T-helper 1 cell (primary cell): ENCODE measurements around the gene PBXIP1.
"Not testable (repeated sequence)": the region's sequence is repeated elsewhere in the genome, so short reads cannot be mapped to it uniquely, and the experiment has no call there.

Source experiments
- DNase-seq, 5 donors: peaks; one replicate each; pipeline ENCODE4 v3.0.0-alpha.2; 2012 to 2020
- total RNA-seq, 4 donors: gene quantifications; one replicate each; lab custom pipeline; 2026; lab: John Stamatoyannopoulos, UW

Gene PBXIP1
- 717 to 810 (median 775) reads per million in 4 donors for total RNA-seq

- peak; percentile 61 to 89 (median 71) for DNase-seq
Observed at GRCh38 chr1:154955718-154956543, at the start of gene PBXIP1. Gene PBXIP1 (minus strand): TSS chr1:154956099. CDS start chr1:154953721, 2,378 bp downstream.

DNA sequence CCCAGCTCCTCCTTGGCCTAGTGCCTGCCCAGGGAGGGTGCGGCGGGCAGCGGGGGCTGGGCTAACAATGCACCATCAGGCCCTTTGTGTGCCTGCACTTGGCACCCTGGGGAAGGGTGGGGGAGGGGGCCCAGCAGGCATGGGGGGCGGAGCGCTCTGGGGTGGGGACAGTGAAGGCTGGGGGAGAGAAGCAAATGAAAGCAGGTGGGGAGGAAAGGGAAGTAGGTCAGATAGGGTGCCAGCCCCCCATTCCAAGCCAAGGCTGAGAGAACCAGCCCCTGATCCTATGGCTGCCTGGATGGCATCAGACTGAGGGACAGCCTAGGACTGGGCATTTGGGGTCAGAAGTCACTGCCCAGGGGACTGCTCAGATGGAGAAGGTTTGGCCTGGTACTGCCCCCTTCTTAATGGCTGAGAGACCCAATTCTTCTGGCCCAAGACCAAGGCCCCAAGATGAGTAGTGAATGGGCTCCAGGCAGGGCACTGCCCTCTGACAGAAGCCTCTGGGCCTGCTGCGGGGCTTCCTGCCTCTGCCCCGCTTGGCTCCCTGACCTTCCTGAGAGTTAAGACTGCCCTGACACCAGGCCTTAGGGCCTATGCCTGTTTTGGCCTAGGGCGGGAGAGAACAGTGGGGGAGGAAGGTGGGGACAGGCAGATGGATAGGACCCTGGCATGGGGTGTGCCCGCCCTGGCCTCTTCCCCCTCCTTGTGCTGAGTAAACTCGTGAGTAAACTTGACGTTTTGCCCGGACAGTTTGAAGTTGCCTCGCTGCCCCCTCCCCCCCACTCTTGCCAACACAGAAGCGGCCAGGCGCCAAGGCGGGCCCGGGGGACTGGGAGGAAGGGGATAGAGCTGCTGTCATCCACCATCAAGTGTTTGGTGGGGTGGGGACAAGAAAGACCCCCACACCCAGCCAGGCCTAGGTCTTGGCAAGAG lies 49.4 kb upstream of the PBXIP1 start:
- peak in 2 of 5 donors; percentile 32 to 54 for DNase-seq

- peak in 1 of 5 donors; percentile 63 for DNase-seq
Observed at GRCh38 chr1:155004352-155005075, 48.6 kb upstream of the PBXIP1 start.

DNA sequence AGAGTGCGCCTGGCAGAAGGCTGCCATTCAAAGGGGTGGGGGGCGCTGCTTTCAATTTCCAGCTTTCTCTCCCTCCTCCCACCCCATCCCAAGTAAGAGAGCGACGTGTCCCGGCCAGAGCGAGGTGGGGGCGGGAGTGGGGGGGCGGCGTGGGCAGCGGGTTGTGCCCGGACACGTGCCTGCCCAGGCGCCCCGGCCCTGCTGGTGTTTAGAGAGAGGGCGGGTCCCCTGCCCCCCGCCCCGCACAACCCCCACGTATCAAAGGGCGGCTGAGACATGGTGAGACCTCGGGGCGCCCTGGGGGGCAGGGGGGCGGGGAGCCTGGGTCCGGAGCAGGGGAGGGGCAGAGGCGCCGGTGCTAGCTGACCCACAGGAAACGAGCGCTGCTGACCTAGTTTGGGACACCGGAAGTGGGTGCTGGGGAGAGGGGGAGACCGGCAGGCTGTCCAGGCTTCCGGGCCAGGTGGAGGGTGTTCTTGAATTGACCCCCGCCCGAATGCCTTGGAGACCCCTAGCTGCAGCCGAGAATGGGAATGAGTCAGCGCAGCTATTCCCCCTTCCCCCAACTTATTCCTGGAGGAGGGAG lies 48.0 kb upstream of the PBXIP1 start:
- DNase-seq: peak in 1 of 5 donors; percentile 49

GRCh38 chr1:155003227-155003765 lies 47.4 kb upstream of the PBXIP1 start:
- DNase-seq: no peak

GRCh38 chr1:155002464-155003226 lies 46.7 kb upstream of the PBXIP1 start, which contains the start of gene ZBTB7B:
Gene ZBTB7B (plus strand): TSS chr1:155002802. CDS start chr1:155014661, 11,859 bp downstream.
- no peak for DNase-seq

GRCh38 chr1:155001675-155002463 lies 46.0 kb upstream of the PBXIP1 start:
- DNase-seq: peak; percentile 95 to 98 (median 97)

DNA sequence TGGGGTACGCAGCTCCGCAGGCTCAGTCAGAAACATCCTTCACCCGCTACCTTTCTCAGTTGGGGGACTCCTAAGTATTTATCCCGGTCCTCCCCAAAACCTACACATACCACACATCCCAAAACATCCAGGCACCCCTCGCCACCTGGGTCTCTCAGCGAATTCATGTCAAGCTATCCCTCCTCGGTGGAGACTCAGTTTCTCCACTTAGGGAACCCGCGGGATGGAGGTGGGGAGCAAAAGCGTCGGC lies 45.5 kb upstream of the PBXIP1 start:
- no peak for DNase-seq

GRCh38 chr1:155000726-155001424 lies 45.0 kb upstream of the PBXIP1 start:
- peak; percentile 70 to 83 (median 77) for DNase-seq

DNA sequence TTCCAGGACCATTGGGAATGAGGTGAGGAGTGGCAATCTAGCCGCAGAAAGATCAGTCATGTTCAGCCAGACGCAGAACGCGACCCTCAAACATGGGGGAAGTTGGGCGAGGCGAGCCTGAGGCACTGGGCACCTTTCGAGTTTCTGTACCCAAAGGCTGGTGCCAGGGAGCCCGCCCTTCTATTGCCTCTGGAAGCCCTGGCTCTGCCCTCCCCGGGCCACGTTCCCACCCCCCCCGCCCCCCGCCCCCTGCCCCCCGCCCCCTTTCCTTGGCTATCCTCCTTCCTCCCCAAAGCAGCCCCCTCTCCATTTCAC lies 44.5 kb upstream of the PBXIP1 start:
- no peak for DNase-seq

GRCh38 chr1:154999571-155000410 lies 43.9 kb upstream of the PBXIP1 start:
- peak in 1 of 5 donors; percentile 50 for DNase-seq

DNA sequence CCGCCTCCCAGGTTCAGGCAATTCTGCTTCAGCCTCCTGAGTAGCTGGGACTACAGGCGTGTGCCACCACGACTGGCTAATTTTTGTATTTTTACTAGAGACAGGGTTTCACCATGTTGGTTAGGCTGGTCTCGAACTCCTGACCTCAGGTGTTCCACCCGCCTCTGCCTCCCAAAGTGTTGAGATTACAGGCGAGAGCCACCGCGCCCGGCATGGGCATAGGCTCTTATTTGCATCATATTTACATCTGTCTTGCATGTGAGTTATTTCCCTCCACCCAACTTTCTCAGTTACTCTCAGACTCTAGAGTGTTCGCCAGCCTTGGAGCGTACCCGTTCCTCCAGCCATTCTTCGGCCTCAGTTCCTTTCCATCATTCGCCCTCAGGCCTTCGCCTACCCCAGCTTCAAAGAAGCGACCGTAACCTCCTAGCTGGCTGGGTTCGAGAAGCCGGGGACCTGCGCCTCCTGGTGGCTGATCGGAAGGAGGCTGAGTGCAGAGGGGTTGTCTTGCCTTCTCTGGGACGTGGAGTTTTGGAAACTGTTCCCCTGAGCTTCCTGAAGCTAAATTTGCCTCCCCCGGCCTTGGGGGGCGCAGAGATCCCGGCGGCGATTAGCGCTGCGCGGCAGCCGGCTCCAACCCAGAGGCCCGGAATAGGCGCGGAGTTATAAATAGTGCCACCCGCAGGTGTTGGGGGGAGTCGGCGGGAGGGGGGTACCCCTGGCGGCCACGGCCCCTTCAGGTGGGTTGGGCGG lies 43.1 kb upstream of the PBXIP1 start:
- DNase-seq: peak in 3 of 5 donors; percentile 38 to 76 (median 53)

DNA sequence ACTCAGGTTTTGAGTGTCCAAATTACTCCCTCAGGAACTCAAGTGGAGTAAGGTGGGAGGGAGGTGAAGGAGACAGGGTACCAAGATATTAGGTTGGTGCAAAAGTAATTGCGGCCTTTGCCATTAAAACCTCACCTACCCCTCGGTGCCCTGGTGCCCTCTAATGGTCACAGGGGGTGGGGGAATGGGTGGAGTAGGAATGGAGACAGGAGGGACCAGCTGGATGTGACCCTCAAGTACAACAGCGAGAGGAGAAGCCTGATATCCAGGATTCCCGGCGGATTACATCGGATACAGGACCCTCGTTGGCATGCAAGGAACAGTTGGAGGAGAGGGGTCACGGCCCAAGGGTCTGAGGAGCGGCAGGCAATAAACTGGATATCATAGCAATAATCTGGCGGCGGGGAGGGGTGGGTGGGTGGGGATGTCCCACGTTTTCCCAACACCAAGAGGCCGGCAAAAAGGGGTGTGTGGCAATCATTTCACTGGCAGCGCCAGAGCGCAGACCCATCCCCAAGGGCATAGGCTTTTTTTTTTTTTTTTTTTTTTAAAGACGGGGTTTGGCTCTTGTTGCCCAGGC lies 42.4 kb upstream of the PBXIP1 start:
- no peak for DNase-seq

DNA sequence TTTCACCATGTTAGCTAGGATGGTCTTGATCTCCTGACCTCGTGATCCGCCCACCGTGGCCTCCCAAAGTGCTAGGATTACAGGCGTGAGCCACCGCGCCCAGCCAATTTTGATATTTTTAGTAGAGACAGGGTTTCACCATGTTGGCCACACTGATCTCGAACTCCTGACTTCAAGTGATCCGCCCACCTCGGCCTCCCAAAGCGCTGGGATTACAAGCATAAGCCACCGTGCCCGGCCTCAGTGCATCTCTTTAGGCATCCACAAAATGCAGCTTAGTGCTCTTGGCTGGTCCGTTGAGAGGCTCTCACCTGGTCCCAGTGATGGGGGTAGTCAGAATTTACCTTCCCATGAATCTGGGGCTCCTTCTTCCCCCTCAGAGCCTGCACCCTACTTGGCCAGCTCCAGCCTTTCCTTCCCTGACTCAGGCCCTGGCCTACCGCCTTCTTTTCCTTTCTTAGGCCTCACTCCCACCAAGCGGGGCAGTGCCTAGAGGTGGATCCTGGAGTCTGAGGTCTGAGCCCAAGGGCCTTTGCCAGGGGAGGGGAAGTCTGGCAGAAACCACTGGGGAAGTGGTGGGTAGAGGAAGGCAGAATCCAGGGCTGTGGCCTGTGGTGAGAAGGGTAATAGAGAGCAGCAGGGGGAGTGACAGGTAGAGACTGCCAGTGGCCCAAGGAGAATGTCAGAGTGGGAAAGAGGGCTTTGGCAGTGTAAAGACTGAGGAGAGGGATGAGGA lies 41.2 kb upstream of the PBXIP1 start:
- no peak for DNase-seq

DNA sequence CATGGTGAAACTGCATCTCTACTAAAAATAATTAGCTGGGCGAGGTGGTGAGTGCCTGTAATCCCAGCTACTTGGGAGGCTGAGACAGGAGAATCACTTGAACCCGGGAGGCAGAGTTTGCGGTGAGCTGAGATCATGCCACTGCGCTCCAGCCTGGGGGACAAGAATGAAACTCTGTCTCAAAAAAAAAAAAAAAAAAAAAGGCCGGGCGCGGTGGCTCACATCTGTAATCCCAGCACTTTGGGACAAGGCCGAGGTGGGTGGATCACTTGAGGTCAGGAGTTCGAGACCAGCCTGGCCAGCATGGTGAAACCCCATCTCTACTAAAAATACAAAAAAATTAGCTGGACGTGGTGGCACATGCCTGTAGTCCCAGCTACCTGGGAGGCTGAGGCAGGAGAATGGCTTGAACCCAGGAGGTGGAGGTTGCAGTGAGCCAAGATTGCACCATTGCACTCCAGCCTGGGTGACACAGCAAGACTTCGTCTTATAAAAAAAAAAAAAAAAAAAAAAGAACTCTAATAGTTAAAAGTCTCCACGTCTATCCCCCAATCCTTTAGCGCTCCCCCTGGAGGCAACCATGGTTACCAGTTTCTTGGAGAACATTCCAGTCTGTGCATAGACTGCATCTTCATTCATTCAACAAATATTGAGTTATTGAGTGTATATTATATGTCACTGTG lies 39.5 kb upstream of the PBXIP1 start:
- DNase-seq: not testable (repeated sequence)

- no peak for DNase-seq
Observed at GRCh38 chr1:154994591-154994990, 38.7 kb upstream of the PBXIP1 start.

- DNase-seq: no peak
Observed at GRCh38 chr1:154994269-154994587, 38.3 kb upstream of the PBXIP1 start.
